Keratinocyte (primary cell): Measurements from ENCODE around the gene SLC16A1. TPM values are rescaled to one million over a fixed set of nuclear protein-coding genes. Genes with fewer than 3 reads are reported as not detected.

ENCODE experiments used
- DNase-seq: peaks from one replicate; pipeline ENCODE4 v3.0.0-alpha.2; 2011; ENCODE audit warnings: low read depth, missing footprints, low spot score
- FAIRE-seq: peaks from 2 replicates; lab custom pipeline; 2011; peaks lifted over from hg19 to GRCh38; lab: Jason Lieb, UNC
- H2AFZ ChIP-seq: 2 replicates; pipeline ENCODE4 v1.6.0; 2012; ENCODE audit warnings: low read length, control low read depth, inconsistent platforms; ENCODE audit not compliant: control insufficient read depth
- H3K27ac ChIP-seq: 2 replicates; pipeline ENCODE4 v1.5.1; 2011; ENCODE audit warnings: low read length; ENCODE audit not compliant: control insufficient read depth, insufficient read depth
- H3K27me3 ChIP-seq: 3 replicates; pipeline ENCODE4 v1.6.0; 2011; ENCODE audit warnings: low read length; ENCODE audit not compliant: control insufficient read depth, insufficient read depth; ENCODE audit errors: extremely low read depth
- H3K36me3 ChIP-seq, 2 experiments: 2 replicates in 1 of 2; 3 replicates in 1 of 2; pipeline ENCODE4 v1.5.1; 2011; ENCODE audit warnings: low read length in 2 of 2, mild to moderate bottlenecking in 1 of 2; ENCODE audit not compliant: control insufficient read depth in 2 of 2, insufficient read depth in 2 of 2; ENCODE audit errors: extremely low read depth in 1 of 2
- H3K4me1 ChIP-seq: 3 replicates; pipeline ENCODE4 v1.5.1; 2011; ENCODE audit warnings: low read length; ENCODE audit not compliant: control insufficient read depth, insufficient read depth; ENCODE audit errors: extremely low read depth
- H3K4me2 ChIP-seq: 3 replicates; pipeline ENCODE4 v1.6.0; 2011; ENCODE audit warnings: low read depth, low read length; ENCODE audit not compliant: control insufficient read depth, insufficient read depth; ENCODE audit errors: extremely low read depth
- H3K4me3 ChIP-seq, 3 experiments: fragments of 200-600 bp in 1 of 3; sonication (generic) in 1 of 3; 2 replicates in 2 of 3; 3 replicates in 1 of 3; pipeline ENCODE4 v1.5.1; 2011 to 2016; ENCODE audit warnings: low read length in 3 of 3, mild to moderate bottlenecking in 3 of 3, control low read depth in 2 of 3, inconsistent platforms in 1 of 3, low read depth in 1 of 3, mixed read lengths in 1 of 3, mixed run types in 1 of 3, moderate library complexity in 1 of 3; ENCODE audit not compliant: control insufficient read depth in 2 of 3, insufficient read depth in 2 of 3; ENCODE audit errors: extremely low read depth in 1 of 3
- H3K79me2 ChIP-seq: 2 replicates; pipeline ENCODE4 v1.6.0; 2012; ENCODE audit warnings: low read length; ENCODE audit not compliant: control insufficient read depth, insufficient read depth
- H3K9ac ChIP-seq: 3 replicates; pipeline ENCODE4 v1.6.0; 2011; ENCODE audit warnings: low read length; ENCODE audit not compliant: control insufficient read depth, insufficient read depth; ENCODE audit errors: extremely low read depth
- H3K9me1 ChIP-seq: 3 replicates; pipeline ENCODE4 v1.6.0; 2011; ENCODE audit warnings: low read length; ENCODE audit not compliant: control insufficient read depth, insufficient read depth; ENCODE audit errors: extremely low read depth
- H3K9me3 ChIP-seq: 2 replicates; pipeline ENCODE4 v1.5.1; 2012; ENCODE audit warnings: low read depth, low read length; ENCODE audit not compliant: control insufficient read depth
- H4K20me1 ChIP-seq: 3 replicates; pipeline ENCODE4 v1.6.0; 2011; ENCODE audit warnings: low read length; ENCODE audit not compliant: control insufficient read depth, insufficient read depth; ENCODE audit errors: extremely low read depth
- CTCF ChIP-seq, 3 experiments: IDR thresholded peaks in 1 of 3; conservative IDR thresholded peaks in 1 of 3; optimal IDR thresholded peaks in 1 of 3; 2 replicates in 2 of 3; 3 replicates in 1 of 3; pipeline versions ENCODE3 to v1.5.1; 2011; ENCODE audit warnings: low read length in 3 of 3, mild to moderate bottlenecking in 3 of 3, moderate library complexity in 2 of 3, control low read depth in 1 of 3, inconsistent platforms in 1 of 3; ENCODE audit not compliant: insufficient read depth in 2 of 3; ENCODE audit errors: extremely low read depth in 1 of 3
- EZH2 ChIP-seq: IDR thresholded peaks from one replicate; pipeline ENCODE4 v1.6.1; 2012; ENCODE audit warnings: inconsistent platforms, mild to moderate bottlenecking, low read length, moderate library complexity
- dilution Hi-C: fragments of 300-500 bp; cut with MboI; formaldehyde crosslinking; loops from one replicate; pipeline ENCODE4 v1.7.0; 2020; ENCODE audit warnings: low sequenced_read_pairs; ENCODE audit not compliant: extremely low pct_ligation_motif_present
- polyA plus RNA-seq, 5 experiments: library from polyadenylated mRNA; depleted of rRNA in 3 of 5; stranded (reverse) in 3 of 5; stranded (forward) in 1 of 5; unstranded in 1 of 5; fragments of >200 nt; gene quantifications; 1 replicate in 1 of 5; 2 replicates in 3 of 5; 3 replicates in 1 of 5; pipeline versions ENCODE4 v1.2.1 to v1.2.3, GENCODE V29; 2011 to 2012; ENCODE audit warnings: missing spikeins in 2 of 5, low read depth in 1 of 5, low replicate concordance in 1 of 5

SLC16A1 gene
- polyA plus RNA-seq, 1 donor (not counting 4 experiments of a cell fraction or from before 2014, with no cell fraction given): 242 TPM

- Histone ChIP-seq H3K4me3 (no peak overlapping the region), H3K79me2 (no peaks in the 10 kb centered on the region)
- TF ChIP-seq CTCF (optimal IDR thresholded peaks at IDR 0.05 in 1 of 3, IDR thresholded peaks at IDR 0.05 in 1 of 3, conservative IDR thresholded peaks at IDR 0.05 in 1 of 3; ENCODE audit: extremely low read depth in 1 of 3, insufficient read depth in 2 of 3, low read length in 3 of 3) (no peak), EZH2 (no peak)
Observed at GRCh38 chr1:112879834-112880233, 76.2 kb downstream of the SLC16A1 start.

GRCh38 chr1:112878321-112878720 lies 77.7 kb downstream of the SLC16A1 start:
- H4K20me1 ChIP-seq: no peaks in the 10 kb centered on the region
- H3K4me1 ChIP-seq: peaks cover 26% of the 10 kb centered on the region
- H2AFZ ChIP-seq: no peak overlapping the region
- H3K36me3 ChIP-seq: no peaks in the 10 kb centered on the region
- dilution Hi-C loops: no loop called here
- no peak overlapping the region for H3K4me3 ChIP-seq
- DNase-seq: no peak
- H3K27me3 ChIP-seq: no peaks in the 10 kb centered on the region
- H3K27ac ChIP-seq: no peak overlapping the region
- no peaks in the 10 kb centered on the region for H3K9me3 ChIP-seq
- TF ChIP-seq CTCF (optimal IDR thresholded peaks at IDR 0.05 in 1 of 3, IDR thresholded peaks at IDR 0.05 in 1 of 3, conservative IDR thresholded peaks at IDR 0.05 in 1 of 3; ENCODE audit: extremely low read depth in 1 of 3, insufficient read depth in 2 of 3, low read length in 3 of 3) (no peak), EZH2 (no peak)
- H3K4me2 ChIP-seq: no peak overlapping the region
- H3K79me2 ChIP-seq: no peaks in the 10 kb centered on the region
- no peak overlapping the region for H3K9ac ChIP-seq
- no peaks in the 10 kb centered on the region for H3K9me1 ChIP-seq
- FAIRE-seq: no peak

More at GRCh38 chr1:112879834-112880233, 76.2 kb downstream of the SLC16A1 start:
- Histone ChIP-seq H3K9me1 (no peaks in the 10 kb centered on the region), H3K4me2 (no peak overlapping the region), H4K20me1 (no peaks in the 10 kb centered on the region), H3K9ac (no peak overlapping the region), H3K27ac (no peak overlapping the region), H3K36me3 (no peaks in the 10 kb centered on the region), H3K4me1 (peaks cover 17% of the 10 kb centered on the region), H3K27me3 (no peaks in the 10 kb centered on the region), H2AFZ (no peak overlapping the region), H3K9me3 (no peaks in the 10 kb centered on the region)
- dilution Hi-C loops: no loop called here
- DNase-seq (no peak), FAIRE-seq (no peak)
